Astrocyte of the cerebellum (primary cell): Measurements from ENCODE around the gene CANT1.

ENCODE experiments used
- DNase-seq: peaks from one replicate; pipeline ENCODE4 v3.0.0-alpha.2; 2011; ENCODE audit warnings: low read depth
- H3K4me3 ChIP-seq: 2 replicates; pipeline ENCODE4 v1.5.1; 2011; ENCODE audit warnings: mild to moderate bottlenecking, low read depth, low read length, moderate library complexity
- CTCF ChIP-seq: IDR thresholded peaks from 2 replicates; pipeline ENCODE4 v1.5.1; 2012; ENCODE audit warnings: low read length, low read depth, moderate library complexity, mild to moderate bottlenecking; ENCODE audit errors: missing control alignments
- in situ Hi-C: cut with HindIII; loops from 2 replicates; pipeline ENCODE4 v1.10.0; 2017; ENCODE audit warnings: low sequenced_read_pairs

The CANT1 gene

GRCh38 chr17:78999056-78999768 lies 10.4 kb downstream of the CANT1 start:
- in situ Hi-C loops = no loop called here
- DNase-seq = no peak
- no peak overlapping the region for H3K4me3 ChIP-seq
- no peak for TF ChIP-seq CTCF

DNA sequence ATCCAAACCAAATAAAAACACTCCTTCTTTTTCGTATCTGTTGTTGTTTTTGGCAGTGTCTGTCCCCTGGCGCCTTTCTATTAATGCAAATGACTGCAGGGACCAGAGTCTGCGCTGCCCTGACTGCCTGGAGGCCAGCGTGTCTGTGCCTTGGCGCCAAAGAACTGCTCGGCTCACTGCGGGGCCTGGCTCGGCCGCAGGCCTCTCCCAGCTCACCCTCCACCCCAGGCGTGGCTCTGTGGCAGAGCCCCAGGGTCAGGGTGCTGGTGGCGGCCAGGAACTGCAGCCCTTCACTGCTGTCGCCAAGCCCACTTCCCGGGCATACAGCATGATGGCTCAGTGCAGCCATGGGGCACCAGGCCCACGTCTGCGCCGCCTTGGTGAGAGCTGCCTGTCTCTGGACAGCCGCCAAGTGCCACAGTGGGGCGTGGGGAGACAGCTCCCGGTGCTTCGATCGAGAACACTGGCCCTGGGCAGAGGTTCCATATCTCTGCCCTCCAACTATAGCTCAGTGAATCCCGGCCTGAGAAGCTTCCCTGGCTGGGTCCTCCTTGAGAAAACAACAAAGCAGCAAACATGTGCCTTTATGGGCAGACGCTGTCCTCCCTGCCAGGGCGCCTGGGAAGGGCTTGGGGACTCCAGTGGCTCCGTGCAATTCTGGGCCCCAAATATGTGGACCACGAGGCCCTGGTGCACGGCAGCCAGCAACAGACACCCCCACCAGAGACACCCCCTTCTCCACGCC lies 11.1 kb downstream of the CANT1 start:
- DNase-seq = no peak
- no peak overlapping the region for H3K4me3 ChIP-seq
- in situ Hi-C loops = no loop called here
- TF ChIP-seq CTCF = no peak

- no peak for DNase-seq
- no peak for TF ChIP-seq CTCF
- H3K4me3 ChIP-seq = no peak overlapping the region
- in situ Hi-C loops = no loop called here
Measured at GRCh38 chr17:78997881-78998280, 11.7 kb downstream of the CANT1 start.

DNA sequence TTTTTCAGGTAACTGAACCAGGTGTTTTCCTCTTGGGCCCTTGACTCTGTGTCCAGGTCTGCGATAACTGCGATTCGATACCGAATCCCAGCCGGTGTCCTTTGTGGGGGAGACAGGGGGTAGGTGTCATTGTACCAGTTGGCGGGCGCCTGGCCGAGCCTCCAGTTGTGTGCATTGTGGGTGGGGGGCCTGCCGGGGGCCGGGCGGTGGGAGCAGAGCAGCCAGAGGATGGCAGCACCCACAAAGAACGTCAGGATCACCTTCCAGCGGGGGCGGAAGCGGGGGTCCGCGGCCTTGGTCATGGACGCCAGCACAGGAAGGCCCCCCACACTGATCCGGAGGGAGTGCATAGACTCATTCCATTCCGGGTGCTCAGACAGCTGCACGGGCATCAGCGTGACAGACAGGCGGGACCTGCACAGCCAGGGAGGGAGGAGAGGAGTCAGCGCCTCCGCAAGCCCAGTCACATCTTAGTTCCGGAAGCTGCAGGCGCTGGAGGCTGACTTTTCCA lies 12.3 kb downstream of the CANT1 start:
- no peak for DNase-seq
- in situ Hi-C loops = no loop called here
- TF ChIP-seq CTCF = no peak
- no peak overlapping the region for H3K4me3 ChIP-seq

DNA sequence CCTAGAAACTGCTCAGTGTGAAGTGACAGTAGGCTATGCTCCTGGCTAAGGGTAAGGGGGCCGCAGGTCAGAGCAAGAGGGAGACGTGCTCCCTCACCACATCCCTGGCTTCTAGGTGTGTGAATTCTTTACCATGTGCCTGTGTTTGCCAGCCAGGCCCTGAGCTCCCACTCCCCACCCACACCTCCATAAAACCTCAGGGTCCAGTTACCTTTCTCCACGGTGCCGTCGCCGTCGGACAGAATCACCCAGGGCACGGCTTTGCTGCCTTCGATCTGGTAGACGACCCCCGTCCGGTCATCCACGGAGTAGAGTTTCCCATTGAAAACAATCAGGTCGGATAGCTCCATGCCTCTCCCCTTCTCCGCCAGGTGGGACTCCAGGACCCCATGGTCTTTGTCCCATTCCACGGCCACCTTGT lies 12.8 kb downstream of the CANT1 start:
- in situ Hi-C loops = no loop called here
- no peak overlapping the region for H3K4me3 ChIP-seq
- TF ChIP-seq CTCF = no peak
- DNase-seq = no peak

GRCh38 chr17:78995761-78996451 lies 13.7 kb downstream of the CANT1 start:
- no peak for DNase-seq
- H3K4me3 ChIP-seq = no peak overlapping the region
- TF ChIP-seq CTCF = no peak
- in situ Hi-C loops = no loop called here
